ENCODE data around the gene GAS6. TPM values are rescaled to one million over a fixed set of nuclear protein-coding genes. Genes with fewer than 3 reads are reported as not detected.
"Not testable (repeated sequence)": the region's sequence is repeated elsewhere in the genome, so short reads cannot be mapped to it uniquely, and the experiment has no call there.

The GAS6 gene
- polyA plus RNA-seq, 12 donors = 20.9 to 61.4 (median 31.5) TPM; not detected in 1

GRCh38 chr13:113811081-113811928 is 52.6 kb downstream of the GAS6 start:
- no peak for DNase-seq

- DNase-seq = no peak
Observed at GRCh38 chr13:113810640-113811039, 53.2 kb downstream of the GAS6 start.

GRCh38 chr13:113809934-113810333 is 53.9 kb downstream of the GAS6 start:
- DNase-seq = no peak

GRCh38 chr13:113808058-113808834 is 55.6 kb downstream of the GAS6 start:
- DNase-seq = no peak

- no peak for DNase-seq
Observed at GRCh38 chr13:113806526-113806925, 57.4 kb downstream of the GAS6 start.

GRCh38 chr13:113806104-113806471 is 57.8 kb downstream of the GAS6 start:
- no peak for DNase-seq

- DNase-seq = no peak
Observed at GRCh38 chr13:113805431-113806103, 58.3 kb downstream of the GAS6 start.

GRCh38 chr13:113804703-113805430 is 59.0 kb downstream of the GAS6 start:
- DNase-seq = no peak

- DNase-seq = no peak
Observed at GRCh38 chr13:113804017-113804702, 59.7 kb downstream of the GAS6 start.

- no peak for DNase-seq
Observed at GRCh38 chr13:113803409-113804016, 60.4 kb downstream of the GAS6 start.

- no peak for DNase-seq
Observed at GRCh38 chr13:113802761-113803160, 61.1 kb downstream of the GAS6 start.

GRCh38 chr13:113802090-113802531 is 61.8 kb downstream of the GAS6 start:
- DNase-seq = peak; percentile 73

- DNase-seq = no peak
Observed at GRCh38 chr13:113801289-113801961, 62.5 kb downstream of the GAS6 start.

- DNase-seq = no peak
Observed at GRCh38 chr13:113800576-113800926, 63.3 kb downstream of the GAS6 start.

GRCh38 chr13:113798200-113798811 is 65.6 kb downstream of the GAS6 start:
- no peak for DNase-seq

- no peak for DNase-seq
Observed at GRCh38 chr13:113796964-113797676, 66.8 kb downstream of the GAS6 start.

- DNase-seq = no peak
Observed at GRCh38 chr13:113796211-113796963, 67.5 kb downstream of the GAS6 start.

- not testable (repeated sequence) for DNase-seq
Observed at GRCh38 chr13:113795362-113795761, 68.5 kb downstream of the GAS6 start.
